ENCODE results near the gene TMEM238.

Gene TMEM238

DNA sequence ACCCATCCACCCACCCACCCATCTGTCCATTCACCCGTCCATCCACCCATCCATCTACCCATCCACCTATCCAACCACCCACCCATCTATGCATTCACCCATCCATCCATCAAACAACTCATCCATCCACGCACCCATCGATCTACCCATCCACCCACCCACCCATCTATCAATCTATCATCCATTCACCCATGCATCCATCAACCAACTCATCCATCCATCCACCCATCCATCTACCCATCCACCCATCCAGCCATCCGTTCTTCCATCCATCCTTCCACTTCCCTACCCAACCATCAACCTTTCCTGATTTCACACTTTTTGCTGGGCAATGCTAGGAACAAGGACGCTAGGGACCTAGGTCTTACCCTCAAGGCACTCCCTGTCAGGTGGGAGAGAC, 2.1 kb downstream of the TMEM238 start:
- no peak for DNase-seq

DNA sequence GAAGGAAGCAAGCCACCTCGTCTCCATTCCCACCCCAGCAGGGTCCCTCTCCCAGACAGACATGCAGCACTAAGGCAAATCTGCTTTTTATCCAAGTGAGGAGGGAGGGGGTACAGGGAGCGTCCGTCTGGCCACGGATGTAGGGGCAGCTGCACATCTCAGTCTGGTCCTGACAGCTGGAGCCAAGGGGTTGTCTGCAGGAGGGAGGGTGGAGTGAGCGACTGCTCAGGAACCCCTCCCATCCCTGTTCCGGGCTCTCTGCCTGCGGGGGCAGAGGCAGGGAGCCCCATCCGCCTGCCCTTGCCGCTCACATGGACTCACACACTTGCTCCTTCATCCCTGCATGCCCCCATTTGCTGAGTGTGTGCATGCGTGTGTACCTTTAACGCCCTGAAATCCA, 4.9 kb downstream of the TMEM238 start:
- no peak for DNase-seq

- DNase-seq: peak; percentile 52
These were observed 6.5 kb downstream of the TMEM238 start for GRCh38 chr19:55377356-55378131.

DNA sequence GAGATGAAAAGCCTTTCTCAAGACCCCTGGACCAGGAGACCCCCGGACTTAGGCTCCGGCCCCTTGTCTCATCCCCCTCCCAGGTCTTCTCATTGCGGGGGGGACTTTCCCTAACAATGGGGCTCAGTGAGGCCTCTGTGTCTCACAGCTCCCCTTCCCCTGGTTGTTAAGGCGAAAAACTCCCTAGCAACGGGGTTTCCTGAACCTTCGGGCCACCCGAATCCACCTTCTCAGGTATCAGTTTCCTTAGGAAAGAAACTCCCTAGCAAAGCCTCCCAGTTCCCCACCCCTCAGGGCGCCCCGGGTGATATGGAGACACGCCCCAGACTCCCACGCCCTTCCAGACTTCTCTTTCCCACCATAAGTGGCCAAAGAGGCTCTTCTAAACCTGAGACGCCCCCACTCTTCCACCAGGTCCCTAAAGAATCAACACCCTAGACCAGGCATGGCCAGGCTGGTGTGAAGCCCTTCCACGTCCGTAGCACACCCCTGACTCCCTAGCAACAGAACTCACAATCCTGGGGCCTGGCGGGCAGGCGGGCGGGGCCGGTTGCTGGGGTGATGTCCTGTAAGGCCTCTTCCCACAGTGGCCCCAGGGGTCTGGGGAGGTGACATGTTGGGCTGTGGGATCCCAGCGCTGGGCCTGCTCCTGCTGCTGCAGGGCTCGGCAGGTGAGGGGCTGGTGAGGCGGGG, 7.7 kb downstream of the TMEM238 start, which contains the start of gene TMEM190:
Gene TMEM190, plus strand, starts transcription at position 586 of the 693 bp plus-strand sequence. Its CDS starts 28 bp downstream, at position 614.
- peak; percentile 60 for DNase-seq

GRCh38 chr19:55373993-55374757, 9.9 kb downstream of the TMEM238 start:
- DNase-seq: peak; percentile 51

DNA sequence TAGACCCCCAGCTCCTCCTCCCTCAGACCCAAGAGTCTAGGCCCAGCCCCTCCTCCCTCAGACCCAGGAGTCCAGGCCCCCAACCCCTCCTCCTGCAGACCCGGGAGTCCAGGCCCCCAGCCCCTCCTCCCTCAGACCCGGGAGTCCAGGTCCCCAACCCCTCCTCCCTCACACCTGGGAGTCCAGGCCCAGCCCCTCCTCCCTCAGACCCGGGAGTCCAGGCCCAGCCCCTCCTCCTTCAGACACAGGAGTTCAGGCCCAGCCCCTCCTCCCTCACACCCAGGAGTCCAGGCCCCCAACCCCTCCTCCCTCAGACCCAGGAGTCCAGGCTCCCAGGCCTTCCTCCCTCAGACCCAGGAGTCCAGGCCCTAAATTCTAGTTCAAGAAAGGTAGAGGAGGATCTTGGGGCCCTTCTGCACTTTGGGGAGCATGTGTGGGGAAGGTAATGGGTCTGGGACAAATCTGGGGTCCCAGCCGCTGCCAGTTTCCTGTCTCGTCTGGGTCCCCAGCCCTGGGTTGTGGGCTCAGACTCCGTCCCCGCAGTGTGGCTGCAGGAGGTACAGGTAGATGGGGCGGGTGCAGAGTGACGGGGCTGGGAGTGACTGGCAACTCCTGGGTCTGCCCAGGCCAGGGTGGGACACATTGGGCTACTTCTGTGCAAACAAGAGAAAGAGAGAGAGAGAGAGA, 10.6 kb downstream of the TMEM238 start:
- no peak for DNase-seq

GRCh38 chr19:55372316-55373081, 11.6 kb downstream of the TMEM238 start:
- DNase-seq: no peak

- no peak for DNase-seq
These were observed 13.6 kb downstream of the TMEM238 start, which contains the start of gene IL11 for GRCh38 chr19:55370305-55370988. Gene IL11 (minus strand): TSS chr19:55370463. CDS start chr19:55370310, 153 bp downstream.

DNA sequence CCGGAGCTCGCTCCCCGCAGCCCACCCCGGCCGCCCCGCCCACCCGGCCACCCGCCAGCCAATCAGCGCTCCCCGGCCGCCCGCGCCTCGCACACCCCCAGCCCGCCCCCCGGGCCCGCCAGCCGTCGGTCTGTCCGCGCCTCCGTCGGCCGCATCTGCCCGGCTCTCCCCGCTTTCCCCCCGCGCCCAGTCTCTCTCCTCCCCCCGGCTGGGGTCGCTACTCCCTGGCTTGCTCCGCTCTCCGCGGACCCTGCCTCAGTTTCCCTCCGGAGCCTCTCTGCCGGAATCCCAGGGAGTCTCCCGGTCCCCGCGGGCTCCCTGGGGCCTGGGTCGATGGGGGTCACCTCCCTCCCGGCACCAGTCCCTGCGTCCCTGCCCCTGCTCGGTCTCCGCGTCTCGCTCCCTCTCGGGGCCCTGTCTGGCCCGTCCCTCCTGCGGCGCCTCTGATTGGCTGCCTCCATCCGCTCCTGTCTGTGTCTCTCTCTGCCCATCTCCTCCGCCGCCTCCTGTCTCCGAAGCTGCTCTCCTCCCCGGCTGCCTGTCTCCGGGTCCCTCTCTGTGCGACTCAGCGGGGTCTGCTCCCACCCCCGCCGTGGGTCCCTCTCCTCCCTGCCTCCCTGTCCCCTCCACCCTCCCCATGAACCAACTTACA, 14.3 kb downstream of the TMEM238 start:
- DNase-seq: peak; percentile 68

- DNase-seq: peak; percentile 70
These were observed 15.2 kb downstream of the TMEM238 start for GRCh38 chr19:55368701-55369563.

GRCh38 chr19:55368106-55368505, 16.0 kb downstream of the TMEM238 start:
- no peak for DNase-seq

GRCh38 chr19:55366790-55367189, 17.3 kb downstream of the TMEM238 start:
- no peak for DNase-seq

DNA sequence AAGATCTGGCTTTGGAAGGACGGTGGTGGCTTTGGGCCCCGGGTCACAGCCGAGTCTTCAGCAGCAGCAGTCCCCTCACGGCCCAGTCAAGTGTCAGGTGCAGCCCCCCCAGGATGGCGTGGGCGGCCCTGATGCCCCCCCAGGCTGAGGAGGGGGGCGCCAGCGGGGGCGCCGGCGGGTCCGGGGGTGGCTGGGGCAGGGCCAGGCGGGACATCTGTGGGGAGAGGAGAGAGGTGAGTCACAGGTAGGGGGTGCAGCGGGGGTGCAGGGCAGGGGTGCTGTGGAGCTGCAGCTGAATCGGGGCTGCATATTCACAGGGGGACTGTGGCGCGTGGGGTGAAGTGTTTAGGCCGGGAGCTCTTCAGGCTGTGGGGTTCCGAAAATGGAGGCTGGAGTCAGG, 18.1 kb downstream of the TMEM238 start:
- no peak for DNase-seq

- DNase-seq: no peak
These were observed 18.8 kb downstream of the TMEM238 start for GRCh38 chr19:55365245-55365644.

GRCh38 chr19:55362990-55363716, 20.9 kb downstream of the TMEM238 start, which contains the start of gene GARIN5B:
Gene GARIN5B (minus strand): TSS chr19:55363260. CDS start chr19:55363066, 194 bp downstream.
- no peak for DNase-seq

DNA sequence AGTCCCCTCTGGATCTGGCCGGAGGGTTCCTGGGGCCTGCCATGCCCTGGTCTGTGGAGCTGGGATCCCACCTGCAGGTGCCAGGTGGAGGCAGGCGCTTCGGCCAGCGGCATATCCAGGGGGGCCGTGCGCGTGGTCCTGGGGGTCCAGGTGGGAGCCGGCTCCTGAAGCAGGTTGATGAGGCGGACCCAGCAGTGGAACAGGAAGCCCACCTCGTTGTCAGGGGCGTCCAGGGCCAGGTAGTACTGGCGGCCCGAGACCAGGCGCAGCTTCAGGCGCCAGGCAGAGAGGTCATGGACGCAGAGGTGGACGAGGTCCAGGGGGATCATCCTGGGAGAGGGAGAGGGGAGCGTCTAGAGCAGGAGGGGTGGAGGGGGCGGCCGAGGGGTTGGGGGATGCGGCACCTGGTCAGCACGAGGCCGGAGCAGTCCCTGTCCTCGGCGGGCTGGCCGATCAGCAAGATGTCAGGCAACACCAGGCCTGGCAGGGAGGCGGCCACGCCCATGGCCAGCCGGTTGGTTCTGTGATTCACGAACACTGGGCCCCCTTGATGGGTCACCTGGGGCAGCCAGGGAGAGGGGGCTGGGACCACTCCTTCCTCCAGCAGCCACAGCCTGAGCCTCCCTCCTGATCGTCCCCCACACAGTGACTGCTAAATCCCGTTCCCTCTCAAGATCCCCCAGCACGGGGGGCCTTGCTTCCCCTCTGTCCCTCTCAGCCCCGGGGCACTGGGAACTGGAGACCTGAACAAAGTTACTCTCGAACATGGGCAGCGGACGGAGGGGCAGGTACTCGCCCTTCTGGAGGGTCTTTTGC, 21.7 kb downstream of the TMEM238 start:
- DNase-seq: peak; percentile 42

DNA sequence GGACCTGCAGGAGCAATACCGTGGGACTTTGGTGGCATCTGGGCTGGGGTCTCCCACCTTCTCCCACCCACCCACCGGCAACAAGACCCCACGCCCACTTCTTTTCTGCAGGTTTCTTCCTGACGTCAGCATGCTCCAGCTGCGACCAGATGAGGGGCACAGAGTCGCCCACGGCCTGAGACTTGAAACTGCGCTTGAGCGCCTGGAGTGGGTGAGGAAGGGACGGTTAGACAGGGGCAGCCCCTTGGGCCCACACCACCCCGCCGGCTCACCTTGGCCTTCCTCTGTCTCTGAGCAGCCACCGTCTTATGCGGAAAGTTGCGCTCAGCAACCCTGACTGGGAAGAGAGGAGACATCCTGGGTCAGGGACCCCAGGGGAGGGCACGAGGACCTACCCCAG, 23.2 kb downstream of the TMEM238 start:
- DNase-seq: no peak
